GM19397 (cell line): ENCODE results near the gene IFIT5.
"Not testable (repeated sequence)": the region's sequence is repeated elsewhere in the genome, so short reads cannot be mapped to it uniquely, and the experiment has no call there.

ENCODE experiments used
- ATAC-seq: cut with Tn5 transposase; IDR thresholded peaks from one replicate; pipeline ENCODE4 v1.9.1; 2021; ENCODE audit warnings: mild to moderate bottlenecking, moderate library complexity; ENCODE audit not compliant: unreplicated experiment

The IFIT5 gene

GRCh38 chr10:89427629-89428028 lies 13.3 kb downstream of the IFIT5 start:
- no peak for ATAC-seq

- ATAC-seq, result no peak
Observed at GRCh38 chr10:89428877-89429276, 14.5 kb downstream of the IFIT5 start.

DNA sequence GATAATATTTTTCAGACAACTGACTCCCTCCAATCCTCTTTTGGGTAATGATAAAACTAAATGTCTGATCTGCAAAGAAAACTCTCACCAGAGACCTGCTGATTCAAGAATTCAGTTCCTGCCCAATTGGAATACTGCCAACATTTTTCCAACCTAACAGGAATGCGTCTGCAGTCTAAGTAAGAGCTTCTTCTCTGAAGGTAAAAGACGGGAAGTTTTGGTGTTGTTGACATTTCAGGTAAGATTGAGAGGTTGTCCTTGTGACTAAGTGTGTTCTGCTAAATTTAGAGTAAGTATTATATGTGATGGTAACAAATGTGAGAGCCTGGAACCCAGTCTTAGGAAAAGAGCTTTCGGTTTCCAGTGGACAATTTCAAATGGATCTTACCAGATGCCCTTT lies 17.6 kb downstream of the IFIT5 start:
- ATAC-seq, result no peak

DNA sequence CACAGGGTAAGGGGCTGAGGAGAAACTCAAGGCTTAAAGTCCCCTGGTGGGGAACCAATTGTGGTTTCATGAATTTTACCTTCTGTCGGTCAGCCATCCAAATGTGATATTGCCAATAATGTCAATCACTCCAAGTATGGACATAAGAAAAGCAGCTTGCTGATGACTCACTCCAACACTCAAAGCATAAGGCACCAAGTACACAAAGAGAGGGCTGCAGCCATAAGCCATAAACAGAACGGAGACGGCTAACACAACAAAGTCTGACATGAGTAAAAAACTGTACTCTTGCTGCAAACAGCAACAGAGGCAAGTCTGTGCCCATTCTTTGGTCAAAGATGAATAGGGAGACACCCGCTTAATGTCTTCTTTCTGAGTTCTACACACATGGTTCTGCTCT lies 24.2 kb downstream of the IFIT5 start:
- no peak for ATAC-seq

GRCh38 chr10:89440226-89441009 lies 26.1 kb downstream of the IFIT5 start:
- no peak for ATAC-seq

GRCh38 chr10:89442289-89442688 lies 27.9 kb downstream of the IFIT5 start:
- no peak for ATAC-seq

DNA sequence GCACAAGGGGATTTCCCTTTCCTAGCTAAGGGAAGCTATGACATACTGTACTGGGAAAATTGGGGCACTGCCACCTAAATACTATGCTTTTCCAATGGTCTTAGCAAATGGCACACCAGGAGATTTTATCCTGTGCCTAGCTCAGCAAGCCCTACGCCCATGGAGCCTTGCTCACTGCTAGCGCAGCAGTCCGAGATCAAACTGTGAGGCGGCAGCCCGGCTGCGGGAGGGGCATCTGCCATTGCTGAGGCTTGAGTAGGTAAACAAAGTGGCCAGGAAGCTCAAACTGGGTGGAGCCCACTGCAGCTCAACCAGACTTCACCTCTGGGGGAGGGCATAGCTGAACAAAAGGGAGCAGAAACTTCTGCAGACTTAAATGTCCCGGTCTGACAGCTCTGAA lies 30.5 kb downstream of the IFIT5 start:
- ATAC-seq, result not testable (repeated sequence)

DNA sequence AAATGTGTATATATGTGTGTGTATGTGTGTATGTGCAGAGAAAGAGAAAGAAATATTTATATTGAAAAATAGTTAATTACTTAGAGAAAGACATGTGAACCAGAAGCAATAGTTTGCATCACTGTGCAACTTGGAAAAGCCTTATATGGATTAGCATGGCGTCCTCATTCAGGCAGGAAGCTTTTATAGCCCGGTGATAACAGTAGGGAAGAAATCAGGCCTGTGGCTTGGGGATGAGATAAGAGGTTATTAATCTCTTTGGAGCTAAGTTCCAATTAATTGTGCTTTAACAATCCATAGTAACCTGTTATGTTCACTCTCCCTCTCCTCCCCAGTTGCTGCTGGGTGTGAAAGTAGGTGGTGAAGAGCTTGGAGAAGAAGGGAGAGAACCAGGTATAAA lies 36.5 kb downstream of the IFIT5 start:
- ATAC-seq, result no peak

GRCh38 chr10:89452193-89452592 lies 37.8 kb downstream of the IFIT5 start:
- no peak for ATAC-seq

GRCh38 chr10:89454561-89455347 lies 40.4 kb downstream of the IFIT5 start:
- no peak for ATAC-seq

DNA sequence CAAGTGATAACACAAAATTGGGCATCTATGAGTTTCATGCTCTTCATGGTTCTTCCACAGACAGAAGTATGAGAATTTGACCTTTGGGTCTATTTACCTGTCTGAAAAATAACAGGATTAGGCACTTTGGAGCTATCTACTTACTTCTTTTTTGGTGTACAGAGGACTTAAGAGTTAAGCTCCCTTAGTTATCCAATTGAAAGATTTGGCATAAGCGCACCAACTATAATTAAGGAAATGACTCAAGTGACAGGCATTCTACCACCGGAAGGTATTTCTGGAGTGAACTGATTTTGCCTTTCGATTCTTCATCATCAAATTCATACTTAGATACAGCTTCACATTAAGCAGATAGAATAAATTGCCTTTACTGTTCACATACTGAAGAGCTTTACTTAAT lies 43.9 kb downstream of the IFIT5 start:
- no peak for ATAC-seq

GRCh38 chr10:89458784-89459183 lies 44.4 kb downstream of the IFIT5 start:
- no peak for ATAC-seq

DNA sequence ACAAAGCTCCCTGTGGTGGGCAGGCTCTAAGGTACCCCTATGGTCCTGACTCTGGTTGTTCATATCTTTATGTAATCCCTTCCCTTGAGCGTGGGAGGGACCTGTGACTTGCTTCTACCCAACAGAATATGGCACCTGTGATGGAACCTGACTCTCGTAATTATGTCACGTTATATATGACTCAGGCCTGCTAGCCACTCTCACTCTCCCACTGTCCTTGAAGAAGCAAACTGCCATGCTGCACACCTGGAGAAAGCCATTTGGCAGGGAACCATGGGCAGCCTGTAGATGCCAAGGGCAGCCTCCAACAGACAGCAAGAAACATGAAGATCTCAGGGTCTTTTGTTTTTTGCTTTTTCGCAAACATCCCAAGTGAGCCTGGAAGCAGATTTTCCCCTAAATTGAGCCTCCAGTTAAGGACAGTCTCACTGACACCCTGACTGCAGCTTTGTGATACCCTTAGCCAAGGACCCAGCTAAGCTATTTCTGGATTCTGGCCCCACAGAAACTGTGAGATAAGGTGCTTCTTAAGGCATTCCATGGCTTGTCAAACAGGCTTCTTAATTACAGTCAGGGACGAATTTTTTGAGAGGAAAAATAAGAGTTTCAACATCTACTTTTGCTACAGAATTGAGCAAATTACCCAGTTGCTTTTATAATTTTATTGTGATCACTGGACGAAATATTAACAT lies 49.6 kb downstream of the IFIT5 start:
- no peak for ATAC-seq

GRCh38 chr10:89465196-89465595 lies 50.8 kb downstream of the IFIT5 start:
- no peak for ATAC-seq

DNA sequence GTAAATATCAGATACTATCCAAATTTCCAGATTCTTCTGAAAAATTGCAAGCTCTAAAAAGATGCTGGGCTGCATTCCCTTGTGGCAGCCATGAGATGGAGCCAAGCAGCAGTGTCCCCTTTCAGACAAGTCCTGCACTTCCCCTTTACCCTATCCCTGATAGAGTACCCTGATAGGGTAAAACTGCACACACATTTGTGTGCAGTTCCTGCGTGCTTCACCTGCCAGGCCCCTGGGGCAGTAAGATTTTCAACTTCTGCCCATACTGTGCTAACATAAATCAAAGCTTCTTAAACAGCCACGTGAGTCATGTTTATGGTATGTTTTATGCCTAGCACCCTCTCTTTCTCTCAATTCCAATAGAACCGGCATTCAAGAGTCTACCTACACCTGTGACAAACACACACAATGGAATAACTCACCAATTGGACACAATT lies 52.2 kb downstream of the IFIT5 start:
- ATAC-seq, result no peak

GRCh38 chr10:89468191-89468965 lies 54.0 kb downstream of the IFIT5 start:
- no peak for ATAC-seq

DNA sequence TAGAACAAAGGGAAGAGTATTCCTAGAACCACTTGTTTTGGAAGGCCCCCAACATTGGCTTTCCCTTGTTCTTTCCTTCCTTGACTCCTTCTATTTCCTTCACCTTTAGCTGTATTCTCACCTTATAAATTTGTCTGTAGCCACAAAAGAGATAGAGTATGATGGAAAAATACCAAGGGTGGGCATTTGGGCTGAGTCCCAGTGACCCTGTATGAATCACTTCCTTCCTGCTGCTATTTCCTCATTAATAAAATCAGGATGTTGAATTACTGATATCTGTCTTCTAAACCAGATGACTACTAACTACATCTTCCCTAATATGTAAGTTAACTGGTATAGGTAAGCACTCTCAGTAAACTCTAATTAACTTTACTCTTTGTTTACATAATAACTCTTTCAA lies 55.1 kb downstream of the IFIT5 start:
- no peak for ATAC-seq
